HEK293T (cell line): ENCODE measurements around the gene SIRPA.

Experiments used
- ARNT ChIP-seq: fragments of 450-650 bp; IDR thresholded peaks from 2 replicates; pipeline ENCODE4 v1.6.1; 2017; ENCODE audit warnings: mild to moderate bottlenecking
- BHLHE40 ChIP-seq: fragments of 450-650 bp; IDR thresholded peaks from 2 replicates; pipeline ENCODE4 v1.6.1; 2016; ENCODE audit warnings: mild to moderate bottlenecking, moderate library complexity, borderline replicate concordance
- CTBP1 ChIP-seq: fragments of 450-650 bp; IDR thresholded peaks from 2 replicates; pipeline ENCODE4 v1.6.1; 2016; ENCODE audit warnings: borderline replicate concordance
- ELF4 ChIP-seq: fragments of 450-650 bp; IDR thresholded peaks from 2 replicates; pipeline ENCODE4 v1.6.1; 2017; ENCODE audit warnings: antibody characterized with exemption
- FOXK2 ChIP-seq: fragments of 450-650 bp; IDR thresholded peaks from 2 replicates; pipeline ENCODE4 v1.6.1; 2016; ENCODE audit warnings: mild to moderate bottlenecking
- FOXM1 ChIP-seq: fragments of 450-650 bp; IDR thresholded peaks from 2 replicates; pipeline ENCODE4 v1.6.1; 2017; ENCODE audit warnings: mild to moderate bottlenecking, borderline replicate concordance
- LEF1 ChIP-seq: fragments of 450-650 bp; IDR thresholded peaks from 2 replicates; pipeline ENCODE4 v1.6.1; 2017; ENCODE audit warnings: mild to moderate bottlenecking, borderline replicate concordance
- PKNOX1 ChIP-seq: fragments of 450-650 bp; IDR thresholded peaks from 2 replicates; pipeline ENCODE4 v1.6.1; 2016
- SP1 ChIP-seq: fragments of 450-650 bp; IDR thresholded peaks from 2 replicates; pipeline ENCODE4 v1.6.1; 2017
- SUZ12 ChIP-seq: fragments of 450-650 bp; IDR thresholded peaks from 2 replicates; pipeline ENCODE4 v1.6.1; 2016; ENCODE audit warnings: mild to moderate bottlenecking
- TARDBP ChIP-seq: fragments of 450-650 bp; IDR thresholded peaks from 2 replicates; pipeline ENCODE4 v1.6.1; 2016
- ZNF384 ChIP-seq: fragments of 450-650 bp; IDR thresholded peaks from 2 replicates; pipeline ENCODE4 v1.6.1; 2016

- TF ChIP-seq SUZ12 (no peak), BHLHE40 (no peak), ZNF384 (no peak), SP1 (no peak), PKNOX1 (no peak), ARNT (no peak), CTBP1 (no peak), LEF1 (no peak), FOXM1 (no peak), FOXK2 (no peak), TARDBP (no peak), ELF4 (no peak)
Observed at GRCh38 chr20:1860446-1860845, 34.8 kb upstream of the SIRPA start.
